ENCODE data around the gene HECTD2. TPM values are rescaled to one million over a fixed set of nuclear protein-coding genes. Genes with fewer than 3 reads are reported as not detected.

The HECTD2 gene
- total RNA-seq, 1 donor from 2014 or later = 25.4 TPM

DNA sequence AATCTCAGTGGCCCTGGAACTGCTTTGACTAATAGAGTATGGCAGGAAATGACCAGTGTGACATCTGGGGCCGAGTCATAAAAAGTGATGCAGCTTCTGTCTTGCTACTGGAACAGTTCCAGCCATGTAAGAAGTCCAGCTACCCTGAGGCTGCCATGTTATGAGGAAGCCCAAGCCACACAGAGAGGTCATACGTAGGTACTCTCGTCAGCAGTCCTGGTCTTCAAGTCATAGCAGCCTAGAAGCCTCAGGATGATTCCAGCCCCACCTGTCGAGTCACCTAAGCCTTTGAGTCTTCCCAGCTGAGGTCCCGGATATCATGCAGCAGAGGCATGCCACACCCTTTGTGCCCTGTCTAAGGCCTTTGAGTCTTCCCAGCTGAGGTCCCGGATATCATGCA is 130.6 kb downstream of the HECTD2 start:
- H3K27ac ChIP-seq = no peak overlapping the region
- no peak for DNase-seq (ENCODE audit: low spot score in 2 of 2)
- H3K4me3 ChIP-seq = no peak overlapping the region
- H3K36me3 ChIP-seq = no peaks in the 10 kb centered on the region
- TF ChIP-seq, protein P1, sequence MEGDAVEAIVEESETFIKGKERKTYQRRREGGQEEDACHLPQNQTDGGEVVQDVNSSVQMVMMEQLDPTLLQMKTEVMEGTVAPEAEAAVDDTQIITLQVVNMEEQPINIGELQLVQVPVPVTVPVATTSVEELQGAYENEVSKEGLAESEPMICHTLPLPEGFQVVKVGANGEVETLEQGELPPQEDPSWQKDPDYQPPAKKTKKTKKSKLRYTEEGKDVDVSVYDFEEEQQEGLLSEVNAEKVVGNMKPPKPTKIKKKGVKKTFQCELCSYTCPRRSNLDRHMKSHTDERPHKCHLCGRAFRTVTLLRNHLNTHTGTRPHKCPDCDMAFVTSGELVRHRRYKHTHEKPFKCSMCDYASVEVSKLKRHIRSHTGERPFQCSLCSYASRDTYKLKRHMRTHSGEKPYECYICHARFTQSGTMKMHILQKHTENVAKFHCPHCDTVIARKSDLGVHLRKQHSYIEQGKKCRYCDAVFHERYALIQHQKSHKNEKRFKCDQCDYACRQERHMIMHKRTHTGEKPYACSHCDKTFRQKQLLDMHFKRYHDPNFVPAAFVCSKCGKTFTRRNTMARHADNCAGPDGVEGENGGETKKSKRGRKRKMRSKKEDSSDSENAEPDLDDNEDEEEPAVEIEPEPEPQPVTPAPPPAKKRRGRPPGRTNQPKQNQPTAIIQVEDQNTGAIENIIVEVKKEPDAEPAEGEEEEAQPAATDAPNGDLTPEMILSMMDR (IDR thresholded peaks at IDR 0.05) = no peak
- H3K4me1 ChIP-seq = no peaks in the 10 kb centered on the region
- no peaks in the 10 kb centered on the region for H3K27me3 ChIP-seq
- no peaks in the 10 kb centered on the region for H3K9me3 ChIP-seq
- intact Hi-C loops (cut with DNase I) = no loop called here

DNA sequence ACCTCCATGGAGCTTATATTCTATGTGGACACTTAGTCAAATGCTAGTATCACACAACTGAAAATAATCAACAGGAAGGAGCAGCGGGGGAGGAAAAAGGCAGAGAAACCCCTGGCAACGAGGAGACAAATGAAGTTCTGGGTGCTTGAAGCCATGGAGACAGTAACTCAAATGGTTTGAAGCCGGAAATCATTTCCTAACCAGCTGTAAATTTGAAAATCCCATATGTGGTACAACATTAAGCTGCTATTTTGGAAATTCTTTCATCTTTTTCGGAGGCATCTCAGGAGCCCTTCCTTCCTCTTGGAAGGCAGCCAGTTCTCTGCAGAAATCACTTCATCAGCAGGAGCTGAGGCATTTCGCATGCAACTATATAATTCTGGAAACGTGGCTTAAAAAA is 131.3 kb downstream of the HECTD2 start:
- intact Hi-C loops (cut with DNase I) = no loop called here
- TF ChIP-seq, protein P1 (IDR thresholded peaks at IDR 0.05) = no peak
- no peaks in the 10 kb centered on the region for H3K36me3 ChIP-seq
- no peak overlapping the region for H3K4me3 ChIP-seq
- H3K27ac ChIP-seq = no peak overlapping the region
- no peak for DNase-seq (ENCODE audit: low spot score in 2 of 2)
- no peaks in the 10 kb centered on the region for H3K27me3 ChIP-seq
- no peaks in the 10 kb centered on the region for H3K9me3 ChIP-seq
- no peaks in the 10 kb centered on the region for H3K4me1 ChIP-seq

- H3K27me3 ChIP-seq = no peaks in the 10 kb centered on the region
- no peaks in the 10 kb centered on the region for H3K4me1 ChIP-seq
- H3K27ac ChIP-seq = no peak overlapping the region
- DNase-seq (ENCODE audit: low spot score in 2 of 2) = no peak
- no peaks in the 10 kb centered on the region for H3K36me3 ChIP-seq
- no peaks in the 10 kb centered on the region for H3K9me3 ChIP-seq
- no peak overlapping the region for H3K4me3 ChIP-seq
- TF ChIP-seq, protein P1 (IDR thresholded peaks at IDR 0.05) = no peak
- intact Hi-C loops (cut with DNase I) = no loop called here
These were observed 135.2 kb downstream of the HECTD2 start for GRCh38 chr10:91545384-91545783.

- intact Hi-C loops (cut with DNase I) = no loop called here
- Histone ChIP-seq H3K9me3 (no peaks in the 10 kb centered on the region), H3K36me3 (no peaks in the 10 kb centered on the region), H3K4me3 (no peak overlapping the region), H3K4me1 (no peaks in the 10 kb centered on the region), H3K27ac (no peak overlapping the region), H3K27me3 (no peaks in the 10 kb centered on the region)
- TF ChIP-seq, protein P1 (IDR thresholded peaks at IDR 0.05) = no peak
- no peak for DNase-seq (ENCODE audit: low spot score in 2 of 2)
These were observed 135.7 kb downstream of the HECTD2 start for GRCh38 chr10:91545838-91546237.

DNA sequence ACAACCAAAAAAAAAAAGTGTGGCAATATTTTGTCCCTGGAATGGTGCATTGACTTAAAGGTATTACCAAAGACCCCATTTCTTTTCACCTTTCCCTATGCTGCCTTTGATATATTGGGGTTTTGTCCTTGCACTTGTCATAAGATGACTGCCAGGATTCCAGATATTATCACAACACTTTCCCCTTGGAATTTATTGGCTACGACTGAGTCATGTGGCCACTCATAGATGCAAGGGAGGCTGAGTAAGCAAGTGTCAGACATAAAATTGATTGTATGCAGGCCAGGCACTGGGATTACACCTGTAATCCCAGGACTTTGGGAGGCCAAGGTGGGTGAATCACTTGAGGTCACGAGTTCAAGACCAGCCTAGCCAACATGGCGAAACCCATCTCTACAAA is 139.1 kb downstream of the HECTD2 start:
- Histone ChIP-seq H3K36me3 (no peaks in the 10 kb centered on the region), H3K27ac (no peak overlapping the region), H3K4me1 (no peaks in the 10 kb centered on the region), H3K27me3 (no peaks in the 10 kb centered on the region), H3K9me3 (no peaks in the 10 kb centered on the region), H3K4me3 (no peak overlapping the region)
- intact Hi-C loops (cut with DNase I) = no loop called here
- DNase-seq (ENCODE audit: low spot score in 2 of 2) = no peak
- TF ChIP-seq, protein P1 (IDR thresholded peaks at IDR 0.05) = no peak

GRCh38 chr10:91550021-91550420 is 139.9 kb downstream of the HECTD2 start:
- Histone ChIP-seq H3K4me1 (no peaks in the 10 kb centered on the region), H3K4me3 (no peak overlapping the region), H3K27ac (no peak overlapping the region), H3K27me3 (no peaks in the 10 kb centered on the region), H3K36me3 (no peaks in the 10 kb centered on the region), H3K9me3 (no peaks in the 10 kb centered on the region)
- DNase-seq (ENCODE audit: low spot score in 2 of 2) = no peak
- intact Hi-C loops (cut with DNase I) = no loop called here
- TF ChIP-seq, protein P1 (IDR thresholded peaks at IDR 0.05) = no peak

Data from ascending aorta (tissue), 2 donors.